ENCODE measurements around the gene CEP55. TPM values are rescaled to one million over a fixed set of nuclear protein-coding genes. Genes with fewer than 3 reads are reported as not detected.

CEP55 gene
- polyA plus RNA-seq, 2 of the 4 experiments (the other 2 are of a cell fraction) = 52.4 to 87.0 TPM

DNA sequence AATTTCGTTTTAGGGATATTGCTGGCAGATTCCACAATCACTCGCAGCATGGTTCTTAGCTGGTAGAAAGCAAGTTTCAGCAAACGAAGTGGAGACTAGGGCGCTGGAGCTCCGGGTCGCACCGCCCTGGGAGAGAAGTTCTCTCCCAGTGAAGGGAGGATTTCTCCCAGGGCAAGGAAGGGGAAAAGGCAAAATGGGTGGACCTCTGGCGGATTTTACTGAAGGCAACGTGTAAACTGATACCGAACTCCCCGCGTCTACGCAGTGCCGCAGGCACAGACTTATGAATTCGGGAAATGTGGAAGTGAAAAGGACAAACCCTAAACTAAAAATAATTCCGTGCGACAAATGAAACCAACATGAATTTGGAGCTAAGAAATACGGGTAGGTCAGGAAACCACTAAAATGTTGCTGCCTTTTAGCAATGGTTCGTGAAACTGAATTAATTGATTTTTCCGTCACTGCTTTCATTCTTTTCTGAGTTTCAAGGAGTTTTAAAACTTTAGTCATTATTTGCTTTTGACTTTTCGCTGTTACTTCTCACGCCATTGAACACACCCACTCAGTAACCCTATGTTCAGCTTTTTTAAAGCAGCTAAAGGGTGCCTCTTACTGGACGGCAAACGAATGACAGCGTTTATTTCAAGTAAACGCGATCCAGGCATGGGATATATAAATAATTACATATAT is 14.1 kb upstream of the CEP55 start, which contains the start of gene MYOF (continued):
- TF ChIP-seq, protein P1, sequence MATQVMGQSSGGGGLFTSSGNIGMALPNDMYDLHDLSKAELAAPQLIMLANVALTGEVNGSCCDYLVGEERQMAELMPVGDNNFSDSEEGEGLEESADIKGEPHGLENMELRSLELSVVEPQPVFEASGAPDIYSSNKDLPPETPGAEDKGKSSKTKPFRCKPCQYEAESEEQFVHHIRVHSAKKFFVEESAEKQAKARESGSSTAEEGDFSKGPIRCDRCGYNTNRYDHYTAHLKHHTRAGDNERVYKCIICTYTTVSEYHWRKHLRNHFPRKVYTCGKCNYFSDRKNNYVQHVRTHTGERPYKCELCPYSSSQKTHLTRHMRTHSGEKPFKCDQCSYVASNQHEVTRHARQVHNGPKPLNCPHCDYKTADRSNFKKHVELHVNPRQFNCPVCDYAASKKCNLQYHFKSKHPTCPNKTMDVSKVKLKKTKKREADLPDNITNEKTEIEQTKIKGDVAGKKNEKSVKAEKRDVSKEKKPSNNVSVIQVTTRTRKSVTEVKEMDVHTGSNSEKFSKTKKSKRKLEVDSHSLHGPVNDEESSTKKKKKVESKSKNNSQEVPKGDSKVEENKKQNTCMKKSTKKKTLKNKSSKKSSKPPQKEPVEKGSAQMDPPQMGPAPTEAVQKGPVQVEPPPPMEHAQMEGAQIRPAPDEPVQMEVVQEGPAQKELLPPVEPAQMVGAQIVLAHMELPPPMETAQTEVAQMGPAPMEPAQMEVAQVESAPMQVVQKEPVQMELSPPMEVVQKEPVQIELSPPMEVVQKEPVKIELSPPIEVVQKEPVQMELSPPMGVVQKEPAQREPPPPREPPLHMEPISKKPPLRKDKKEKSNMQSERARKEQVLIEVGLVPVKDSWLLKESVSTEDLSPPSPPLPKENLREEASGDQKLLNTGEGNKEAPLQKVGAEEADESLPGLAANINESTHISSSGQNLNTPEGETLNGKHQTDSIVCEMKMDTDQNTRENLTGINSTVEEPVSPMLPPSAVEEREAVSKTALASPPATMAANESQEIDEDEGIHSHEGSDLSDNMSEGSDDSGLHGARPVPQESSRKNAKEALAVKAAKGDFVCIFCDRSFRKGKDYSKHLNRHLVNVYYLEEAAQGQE (IDR thresholded peaks at IDR 0.05) = no peak
- TF ChIP-seq ZSCAN20 (CRISPR knock-in tag; IDR thresholded peaks at IDR 0.05) = no peak
- peak; percentile 52 for TF ChIP-seq MAX (IDR thresholded peaks at IDR 0.05)

DNA sequence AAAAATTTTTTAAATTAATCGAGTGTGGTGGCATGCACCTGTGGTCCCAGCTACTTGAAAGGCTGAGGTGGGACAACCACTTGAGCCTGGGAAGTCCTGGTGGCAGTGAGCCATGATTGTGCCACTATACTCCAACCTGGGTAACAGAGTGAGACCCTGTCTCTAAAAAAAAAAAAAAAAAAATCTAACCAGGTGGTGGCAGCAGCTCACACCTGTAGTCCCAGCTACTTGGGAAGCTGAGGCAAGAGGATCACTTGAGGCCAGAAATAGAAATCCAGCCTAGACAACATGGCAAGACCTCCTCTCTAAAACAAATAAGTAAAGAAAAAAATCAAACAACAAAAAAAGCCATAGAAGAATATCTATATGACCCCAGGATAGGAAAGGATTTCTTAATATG is 10.7 kb upstream of the CEP55 start:
- H3K4me1 ChIP-seq = peaks cover 4% of the 10 kb centered on the region; the same call in 1 of the 3 replicates
- ChIA-PET POLR2A (interaction anchor here (1.0 kb wide), 1 partner anchor 10 kb away, joined by 5 read pairs; no protein-coding TSS in a partner anchor), CTCF (interaction anchor here (0.5 to 41.4 kb wide), 7 partner anchors 9 to 193 kb away, joined by 3 to 924 read pairs (median 4); no protein-coding TSS in a partner anchor)
- H3K4me3 ChIP-seq = no peak overlapping the region
- no peaks in the 10 kb centered on the region for H3K9me3 ChIP-seq
- H3K27ac ChIP-seq = no peak overlapping the region
- TF ChIP-seq CTCF (IDR thresholded peaks at IDR 0.05) (peak; percentile 16; the same call in 1 of the 3 replicates), FOSB (CRISPR knock-in tag; IDR thresholded peaks at IDR 0.05) (no peak), JUN (IDR thresholded peaks at IDR 0.05) (no peak), BHLHE40 (IDR thresholded peaks at IDR 0.05; ENCODE audit: low read depth, low read length) (no peak), NFE2L2 (conservative IDR thresholded peaks at IDR 0.05; ENCODE audit: low read length) (no peak), ZC3H11A (IDR thresholded peaks at IDR 0.05) (no peak)
- ATAC-seq (no peak), FAIRE-seq (no peak), DNase-seq (ENCODE audit: low read depth in 1 of 2, low spot score in 1 of 2) (no peak)
- no peak overlapping the region for H3K4me2 ChIP-seq
- WGBS (ENCODE audit: missing lambda C conversion rate) = 12% methylated on average over 1 of the region's 1 CpG

- DNase-seq (ENCODE audit: low read depth in 1 of 2, low spot score in 1 of 2) (no peak), FAIRE-seq (no peak), ATAC-seq (no peak)
- WGBS (ENCODE audit: missing lambda C conversion rate) = 91% methylated on average over 4 of the region's 4 CpGs
- no peaks in the 10 kb centered on the region for H3K4me1 ChIP-seq
- no peak overlapping the region for H3K4me3 ChIP-seq
- H3K9me3 ChIP-seq = no peaks in the 10 kb centered on the region
- CTCF ChIA-PET = interaction anchor here (0.6 to 41.4 kb wide), 6 partner anchors 20 to 191 kb away, joined by 3 to 924 read pairs (median 6); no protein-coding TSS in a partner anchor
- no peak overlapping the region for H3K27ac ChIP-seq
- TF ChIP-seq PBX3 (IDR thresholded peaks at IDR 0.05) (no peak), CTCF (IDR thresholded peaks at IDR 0.05) (no peak), CBX2 (IDR thresholded peaks at IDR 0.05; ENCODE audit: borderline replicate concordance, low read depth) (no peak)
- POLR2A ChIA-PET = no interaction called here
- H3K4me2 ChIP-seq = no peak overlapping the region
Measured at GRCh38 chr10:93488956-93489528, 7.4 kb upstream of the CEP55 start.
